Activated CD8-positive, alpha-beta memory T cell treated with anti-CD3 and anti-CD28 coated beads for 36 hours (primary cell): ENCODE measurements around the gene INHBA. TPM values are rescaled to one million over a fixed set of nuclear protein-coding genes. Genes with fewer than 3 reads are reported as not detected.

Source experiments
- CTCF ChIA-PET: fragments of 350-600 bp; sonication (Branson Sonifier 250); formaldehyde crosslinking; loops from one replicate; lab custom pipeline; 2021; ENCODE audit warnings: antibody characterized with exemption; lab: Charles Lee
- POLR2A ChIA-PET: fragments of 350-600 bp; sonication (Branson Sonifier 250); formaldehyde crosslinking; loops from one replicate; lab custom pipeline; 2021; ENCODE audit warnings: antibody characterized with exemption; lab: Charles Lee
- total RNA-seq, 2 experiments: library from RNA; stranded (reverse); gene quantifications; one replicate each; pipeline ENCODE4 v1.2.3, GENCODE V29; 2021

Gene INHBA
- total RNA-seq, 2 experiments from 2014 or later, result 0.06 TPM; not detected in 1

GRCh38 chr7:41716691-41717090 lies 13.8 kb upstream of the INHBA start:
- ChIA-PET CTCF (no interaction called here), POLR2A (no interaction called here)

GRCh38 chr7:41715000-41715399 lies 12.1 kb upstream of the INHBA start:
- ChIA-PET CTCF (no interaction called here), POLR2A (no interaction called here)

- CTCF ChIA-PET, result no interaction called here
- POLR2A ChIA-PET, result no interaction called here
Observed at GRCh38 chr7:41711283-41712064, 8.6 kb upstream of the INHBA start.

GRCh38 chr7:41710838-41711237 lies 7.9 kb upstream of the INHBA start:
- CTCF ChIA-PET, result no interaction called here
- POLR2A ChIA-PET, result no interaction called here

- ChIA-PET POLR2A (no interaction called here), CTCF (no interaction called here)
Observed at GRCh38 chr7:41709621-41710020, 6.7 kb upstream of the INHBA start.

- POLR2A ChIA-PET, result no interaction called here
- CTCF ChIA-PET, result no interaction called here
Observed at GRCh38 chr7:41708581-41709358, 5.9 kb upstream of the INHBA start.

- POLR2A ChIA-PET, result no interaction called here
- CTCF ChIA-PET, result no interaction called here
Observed at GRCh38 chr7:41706228-41706930, 3.5 kb upstream of the INHBA start.

GRCh38 chr7:41705109-41705901 lies 2.4 kb upstream of the INHBA start:
- POLR2A ChIA-PET, result no interaction called here
- CTCF ChIA-PET, result no interaction called here

- ChIA-PET CTCF (no interaction called here), POLR2A (no interaction called here)
Observed at GRCh38 chr7:41701068-41701941, 1.6 kb downstream of the INHBA start.

- ChIA-PET CTCF (no interaction called here), POLR2A (no interaction called here)
Observed at GRCh38 chr7:41700044-41700471, 2.8 kb downstream of the INHBA start.

- POLR2A ChIA-PET, result no interaction called here
- CTCF ChIA-PET, result no interaction called here
Observed at GRCh38 chr7:41699516-41699915, 3.4 kb downstream of the INHBA start.

- ChIA-PET CTCF (no interaction called here), POLR2A (no interaction called here)
Observed at GRCh38 chr7:41698726-41699125, 4.2 kb downstream of the INHBA start.

GRCh38 chr7:41698114-41698513 lies 4.8 kb downstream of the INHBA start:
- POLR2A ChIA-PET, result no interaction called here
- CTCF ChIA-PET, result no interaction called here

- POLR2A ChIA-PET, result no interaction called here
- CTCF ChIA-PET, result no interaction called here
Observed at GRCh38 chr7:41696323-41696916, 6.5 kb downstream of the INHBA start.

GRCh38 chr7:41695661-41696322 lies 7.1 kb downstream of the INHBA start:
- CTCF ChIA-PET, result no interaction called here
- POLR2A ChIA-PET, result no interaction called here

- POLR2A ChIA-PET, result no interaction called here
- CTCF ChIA-PET, result no interaction called here
Observed at GRCh38 chr7:41694495-41694894, 8.4 kb downstream of the INHBA start.

GRCh38 chr7:41693150-41693997 lies 9.5 kb downstream of the INHBA start:
- ChIA-PET POLR2A (no interaction called here), CTCF (no interaction called here)
